ENCODE results near the gene IL18BP.

DNA sequence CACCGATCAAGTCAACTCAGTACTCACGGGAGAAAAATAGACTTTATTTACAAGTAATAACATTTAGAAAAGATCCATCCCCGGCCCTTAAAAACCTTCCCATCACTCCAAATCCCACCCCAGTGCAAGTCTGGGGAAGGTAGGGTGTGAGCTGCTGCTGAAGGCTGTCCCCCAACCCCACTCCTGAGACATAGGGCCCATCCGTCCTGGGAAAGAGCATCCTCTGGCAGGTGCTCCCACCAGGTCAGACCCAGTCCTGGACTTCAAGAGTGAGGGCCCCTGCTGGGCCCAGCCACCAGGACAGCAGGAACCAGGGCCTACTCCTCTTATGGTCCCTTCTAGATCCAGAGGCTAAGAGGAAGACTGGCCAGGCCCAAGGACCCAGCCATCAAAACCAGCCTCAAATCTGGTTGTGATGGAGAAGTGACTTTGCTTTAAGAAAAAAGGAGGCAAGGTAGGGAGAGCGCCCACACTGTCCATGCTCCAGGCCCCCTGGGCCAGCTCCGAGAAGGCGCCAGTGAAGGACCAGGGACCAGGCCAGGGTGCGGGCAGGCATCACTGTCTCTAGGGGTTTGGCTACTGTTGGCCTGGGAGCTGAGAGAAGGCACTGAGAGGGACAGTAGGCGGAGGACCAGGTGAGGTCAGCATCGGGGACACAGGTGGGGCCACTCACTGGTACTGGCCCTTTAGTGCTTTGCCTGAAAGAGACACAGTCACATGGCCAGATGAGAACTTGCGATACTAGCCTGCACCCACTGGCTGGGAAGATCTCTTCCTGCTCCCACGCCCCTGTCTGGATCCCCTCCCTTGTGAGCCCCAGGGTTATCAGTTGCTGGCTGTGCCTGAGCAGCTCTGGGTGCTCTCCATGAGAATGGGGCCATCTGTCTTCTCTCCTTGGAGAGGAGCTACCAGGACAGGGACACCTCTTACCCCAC is 4.4 kb downstream of the IL18BP start:
- no peak for TF ChIP-seq POLR2A (IDR thresholded peaks at IDR 0.05)
- no peak for TF ChIP-seq CTCF (IDR thresholded peaks at IDR 0.05)
